Epithelial cell of proximal tubule (primary cell): ENCODE measurements around the gene FFAR3. TPM values are rescaled to one million over a fixed set of nuclear protein-coding genes. Genes with fewer than 3 reads are reported as not detected.
"Not testable (repeated sequence)": the region's sequence is repeated elsewhere in the genome, so short reads cannot be mapped to it uniquely, and the experiment has no call there.

Experiments used
- DNase-seq: peaks from one replicate; pipeline ENCODE4 v3.0.0-alpha.2; 2011; ENCODE audit warnings: low read depth
- H3K4me3 ChIP-seq: 2 replicates; pipeline ENCODE4 v1.5.1; 2011; ENCODE audit warnings: low read depth, mild to moderate bottlenecking, low read length
- total RNA-seq: library from RNA; depleted of rRNA; stranded (reverse); fragments of >200 nt; gene quantifications from 2 replicates; pipeline ENCODE4 v1.2.3, GENCODE V29; 2015
- TF ChIP-seq, protein P1 (sequence below): conservative IDR thresholded peaks from 2 replicates; pipeline ENCODE4 v1.5.1; 2012; ENCODE audit warnings: low read depth, mild to moderate bottlenecking, low read length

The FFAR3 gene
- total RNA-seq, 1 donor from 2014 or later, result not detected

DNA sequence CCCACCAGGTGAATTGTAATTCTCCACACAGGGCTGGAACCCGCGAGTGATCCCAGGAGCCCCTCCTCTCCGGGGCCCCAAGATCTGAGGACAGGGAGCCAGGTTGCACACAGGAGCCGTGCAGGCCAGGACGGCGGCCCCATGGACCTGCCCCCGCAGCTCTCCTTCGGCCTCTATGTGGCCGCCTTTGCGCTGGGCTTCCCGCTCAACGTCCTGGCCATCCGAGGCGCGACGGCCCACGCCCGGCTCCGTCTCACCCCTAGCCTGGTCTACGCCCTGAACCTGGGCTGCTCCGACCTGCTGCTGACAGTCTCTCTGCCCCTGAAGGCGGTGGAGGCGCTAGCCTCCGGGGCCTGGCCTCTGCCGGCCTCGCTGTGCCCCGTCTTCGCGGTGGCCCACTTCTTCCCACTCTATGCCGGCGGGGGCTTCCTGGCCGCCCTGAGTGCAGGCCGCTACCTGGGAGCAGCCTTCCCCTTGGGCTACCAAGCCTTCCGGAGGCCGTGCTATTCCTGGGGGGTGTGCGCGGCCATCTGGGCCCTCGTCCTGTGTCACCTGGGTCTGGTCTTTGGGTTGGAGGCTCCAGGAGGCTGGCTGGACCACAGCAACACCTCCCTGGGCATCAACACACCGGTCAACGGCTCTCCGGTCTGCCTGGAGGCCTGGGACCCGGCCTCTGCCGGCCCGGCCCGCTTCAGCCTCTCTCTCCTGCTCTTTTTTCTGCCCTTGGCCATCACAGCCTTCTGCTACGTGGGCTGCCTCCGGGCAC, 6.7 kb upstream of the FFAR3 start:
- no peak for DNase-seq
- no peak overlapping the region for H3K4me3 ChIP-seq
- TF ChIP-seq, protein P1, sequence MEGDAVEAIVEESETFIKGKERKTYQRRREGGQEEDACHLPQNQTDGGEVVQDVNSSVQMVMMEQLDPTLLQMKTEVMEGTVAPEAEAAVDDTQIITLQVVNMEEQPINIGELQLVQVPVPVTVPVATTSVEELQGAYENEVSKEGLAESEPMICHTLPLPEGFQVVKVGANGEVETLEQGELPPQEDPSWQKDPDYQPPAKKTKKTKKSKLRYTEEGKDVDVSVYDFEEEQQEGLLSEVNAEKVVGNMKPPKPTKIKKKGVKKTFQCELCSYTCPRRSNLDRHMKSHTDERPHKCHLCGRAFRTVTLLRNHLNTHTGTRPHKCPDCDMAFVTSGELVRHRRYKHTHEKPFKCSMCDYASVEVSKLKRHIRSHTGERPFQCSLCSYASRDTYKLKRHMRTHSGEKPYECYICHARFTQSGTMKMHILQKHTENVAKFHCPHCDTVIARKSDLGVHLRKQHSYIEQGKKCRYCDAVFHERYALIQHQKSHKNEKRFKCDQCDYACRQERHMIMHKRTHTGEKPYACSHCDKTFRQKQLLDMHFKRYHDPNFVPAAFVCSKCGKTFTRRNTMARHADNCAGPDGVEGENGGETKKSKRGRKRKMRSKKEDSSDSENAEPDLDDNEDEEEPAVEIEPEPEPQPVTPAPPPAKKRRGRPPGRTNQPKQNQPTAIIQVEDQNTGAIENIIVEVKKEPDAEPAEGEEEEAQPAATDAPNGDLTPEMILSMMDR, result no peak

DNA sequence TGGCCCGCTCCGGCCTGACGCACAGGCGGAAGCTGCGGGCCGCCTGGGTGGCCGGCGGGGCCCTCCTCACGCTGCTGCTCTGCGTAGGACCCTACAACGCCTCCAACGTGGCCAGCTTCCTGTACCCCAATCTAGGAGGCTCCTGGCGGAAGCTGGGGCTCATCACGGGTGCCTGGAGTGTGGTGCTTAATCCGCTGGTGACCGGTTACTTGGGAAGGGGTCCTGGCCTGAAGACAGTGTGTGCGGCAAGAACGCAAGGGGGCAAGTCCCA, 6.1 kb upstream of the FFAR3 start:
- TF ChIP-seq, protein P1, result no peak
- no peak overlapping the region for H3K4me3 ChIP-seq
- DNase-seq, result no peak

DNA sequence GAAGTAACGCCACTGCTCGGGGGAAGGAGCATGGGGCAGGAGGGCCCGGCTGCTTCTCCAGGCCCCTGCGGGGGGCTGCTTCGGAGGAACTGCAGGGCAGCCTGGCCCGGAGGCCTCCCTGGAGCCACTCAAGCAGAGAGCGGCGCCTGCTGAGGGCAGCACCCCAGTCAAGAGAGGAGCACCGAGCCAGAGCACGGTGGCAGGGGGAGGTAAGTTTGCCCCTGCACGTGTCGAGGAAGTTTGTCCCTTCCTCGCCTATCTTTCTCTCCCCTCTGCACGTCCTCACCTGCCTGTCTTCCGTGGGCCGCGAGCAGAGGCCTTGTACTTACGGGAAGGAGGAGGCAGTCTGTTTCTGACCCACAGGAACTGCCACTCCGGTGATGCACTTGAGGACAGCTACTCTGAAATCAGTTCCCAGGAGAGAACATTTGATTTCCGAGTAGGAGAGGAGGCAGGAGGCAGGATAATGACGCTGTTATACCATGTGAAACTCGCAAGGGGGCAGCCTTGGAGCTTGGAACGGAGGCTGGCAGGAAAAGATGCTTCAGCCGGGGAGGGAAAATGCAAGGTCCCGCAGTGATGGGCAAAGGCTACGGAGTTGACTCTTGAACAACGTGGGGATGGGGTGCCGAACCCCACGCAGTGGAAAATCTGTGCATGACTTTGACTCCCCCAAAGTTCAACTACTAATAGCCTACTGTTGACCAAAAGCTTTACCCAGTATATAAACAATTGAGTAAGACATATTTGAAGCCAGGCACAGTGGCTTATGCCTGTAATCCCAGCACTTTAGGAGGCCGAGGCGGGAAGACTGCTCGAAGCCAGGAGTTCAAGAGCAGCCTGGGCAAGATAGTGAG, 5.6 kb upstream of the FFAR3 start:
- TF ChIP-seq, protein P1, result peak; percentile 85
- H3K4me3 ChIP-seq, result no peak overlapping the region
- DNase-seq, result peak; percentile 9

DNA sequence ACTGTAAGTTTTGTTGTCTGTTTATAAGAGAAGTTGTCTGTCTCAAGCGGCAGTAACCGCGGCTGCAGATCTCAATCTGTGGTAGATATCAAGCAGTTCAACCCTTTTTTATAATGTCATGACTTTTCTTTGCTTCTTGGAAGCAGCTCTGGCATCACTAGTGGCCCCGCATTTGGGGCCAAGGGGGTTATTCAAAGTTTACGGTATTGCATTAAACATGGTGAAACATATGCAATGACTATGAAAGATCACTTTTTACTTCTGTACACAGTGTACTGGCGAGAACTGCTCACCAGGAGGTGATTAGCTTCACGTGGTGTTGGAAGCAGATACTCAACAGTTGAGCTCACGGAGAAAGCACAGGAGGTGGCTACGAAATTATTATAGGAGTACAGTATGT, 4.6 kb upstream of the FFAR3 start:
- H3K4me3 ChIP-seq, result no peak overlapping the region
- no peak for DNase-seq
- TF ChIP-seq, protein P1, result no peak

DNA sequence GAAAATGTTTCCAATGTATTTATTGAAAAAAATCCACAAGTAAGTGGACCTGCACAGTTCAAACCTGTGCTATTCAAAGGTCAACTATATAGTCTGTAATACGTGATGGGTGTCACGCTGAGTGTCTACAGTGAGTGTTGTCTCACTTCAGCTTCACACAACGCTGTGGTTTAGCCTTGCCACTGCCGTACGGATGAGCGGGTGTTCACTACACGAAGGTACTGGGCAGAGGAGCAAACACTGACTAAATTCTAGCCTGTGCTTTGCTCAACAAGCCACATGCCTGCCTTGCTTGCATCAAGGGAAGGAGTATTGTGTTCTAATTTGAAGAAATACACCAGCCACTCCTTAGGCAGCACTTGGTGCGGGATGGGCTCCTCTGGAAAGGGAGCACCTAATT, 3.4 kb upstream of the FFAR3 start:
- DNase-seq, result no peak
- TF ChIP-seq, protein P1, result no peak
- H3K4me3 ChIP-seq, result no peak overlapping the region

DNA sequence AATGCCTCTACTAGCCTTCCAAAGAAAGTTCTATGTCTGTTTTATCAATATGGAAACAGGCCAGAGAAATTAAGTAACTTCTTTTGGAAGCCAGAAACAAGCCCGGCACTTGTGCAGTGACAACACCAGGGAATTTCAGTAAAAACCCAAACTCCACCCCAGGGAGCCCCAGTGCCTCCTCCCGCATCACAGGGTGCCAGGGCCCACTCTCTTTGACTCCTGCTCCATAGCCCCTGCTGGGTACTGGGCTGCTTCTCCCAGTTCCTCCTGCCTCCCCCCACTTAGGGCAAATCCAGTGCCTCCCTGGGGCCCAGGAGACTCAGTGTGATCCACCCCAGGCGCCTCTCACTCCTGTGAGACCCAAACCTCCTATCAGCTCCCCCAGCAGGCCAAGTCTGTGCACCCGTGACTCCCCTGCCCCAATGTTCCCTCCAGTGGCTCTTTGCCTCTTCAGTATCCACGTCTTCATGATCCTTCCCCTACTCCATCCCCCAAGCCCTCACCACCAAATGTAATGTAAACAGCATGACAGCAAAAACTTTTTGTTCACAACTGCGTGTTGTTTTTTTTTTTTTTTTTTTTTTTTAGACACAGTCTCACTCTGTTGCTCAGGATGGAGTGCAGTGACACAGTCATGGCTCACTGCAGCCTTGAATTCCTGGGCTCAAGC, 2.3 kb upstream of the FFAR3 start:
- DNase-seq, result no peak
- H3K4me3 ChIP-seq, result no peak overlapping the region
- TF ChIP-seq, protein P1, result no peak

DNA sequence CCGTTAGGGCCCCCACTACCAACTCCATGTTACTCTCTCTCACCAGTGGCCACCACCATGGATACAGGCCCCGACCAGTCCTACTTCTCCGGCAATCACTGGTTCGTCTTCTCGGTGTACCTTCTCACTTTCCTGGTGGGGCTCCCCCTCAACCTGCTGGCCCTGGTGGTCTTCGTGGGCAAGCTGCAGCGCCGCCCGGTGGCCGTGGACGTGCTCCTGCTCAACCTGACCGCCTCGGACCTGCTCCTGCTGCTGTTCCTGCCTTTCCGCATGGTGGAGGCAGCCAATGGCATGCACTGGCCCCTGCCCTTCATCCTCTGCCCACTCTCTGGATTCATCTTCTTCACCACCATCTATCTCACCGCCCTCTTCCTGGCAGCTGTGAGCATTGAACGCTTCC, 574 bp downstream of the FFAR3 start:
- H3K4me3 ChIP-seq, DNase-seq: not testable (repeated sequence)

DNA sequence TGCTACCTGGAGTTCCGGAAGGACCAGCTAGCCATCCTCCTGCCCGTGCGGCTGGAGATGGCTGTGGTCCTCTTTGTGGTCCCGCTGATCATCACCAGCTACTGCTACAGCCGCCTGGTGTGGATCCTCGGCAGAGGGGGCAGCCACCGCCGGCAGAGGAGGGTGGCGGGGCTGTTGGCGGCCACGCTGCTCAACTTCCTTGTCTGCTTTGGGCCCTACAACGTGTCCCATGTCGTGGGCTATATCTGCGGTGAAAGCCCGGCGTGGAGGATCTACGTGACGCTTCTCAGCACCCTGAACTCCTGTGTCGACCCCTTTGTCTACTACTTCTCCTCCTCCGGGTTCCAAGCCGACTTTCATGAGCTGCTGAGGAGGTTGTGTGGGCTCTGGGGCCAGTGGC, 1.1 kb downstream of the FFAR3 start:
- not testable (repeated sequence) for H3K4me3 ChIP-seq, DNase-seq

DNA sequence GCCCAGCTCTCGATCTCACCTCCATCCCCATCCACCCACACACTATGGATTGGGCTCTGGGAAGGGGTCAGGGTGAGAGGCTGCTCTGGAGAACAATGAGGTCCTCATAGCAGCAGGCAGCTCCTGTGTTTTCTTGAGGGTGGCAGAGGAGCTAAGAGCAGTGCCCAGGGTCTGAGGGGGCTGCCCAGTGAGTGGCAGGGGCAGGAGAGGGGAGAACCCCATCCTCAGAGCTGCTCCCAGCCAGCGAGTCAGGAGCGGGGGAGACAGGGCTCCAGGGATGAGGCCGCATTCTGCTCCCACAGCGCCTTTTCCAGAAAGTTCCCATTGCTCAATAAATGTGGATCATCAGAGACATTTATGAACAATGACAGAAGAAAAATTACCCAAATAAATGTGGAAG, 1.8 kb downstream of the FFAR3 start:
- not testable (repeated sequence) for DNase-seq, H3K4me3 ChIP-seq
